Mesangial cell (primary cell): ENCODE data around the gene LARGE2. TPM values are rescaled to one million over a fixed set of nuclear protein-coding genes. Genes with fewer than 3 reads are reported as not detected.

Source experiments
- total RNA-seq: library from RNA; depleted of rRNA; stranded (reverse); fragments of >200 nt; gene quantifications from 2 replicates; pipeline ENCODE4 v1.2.3, GENCODE V29; 2015

Gene LARGE2
- total RNA-seq, result under 0.01 and 0.25 TPM in 2 replicates

DNA sequence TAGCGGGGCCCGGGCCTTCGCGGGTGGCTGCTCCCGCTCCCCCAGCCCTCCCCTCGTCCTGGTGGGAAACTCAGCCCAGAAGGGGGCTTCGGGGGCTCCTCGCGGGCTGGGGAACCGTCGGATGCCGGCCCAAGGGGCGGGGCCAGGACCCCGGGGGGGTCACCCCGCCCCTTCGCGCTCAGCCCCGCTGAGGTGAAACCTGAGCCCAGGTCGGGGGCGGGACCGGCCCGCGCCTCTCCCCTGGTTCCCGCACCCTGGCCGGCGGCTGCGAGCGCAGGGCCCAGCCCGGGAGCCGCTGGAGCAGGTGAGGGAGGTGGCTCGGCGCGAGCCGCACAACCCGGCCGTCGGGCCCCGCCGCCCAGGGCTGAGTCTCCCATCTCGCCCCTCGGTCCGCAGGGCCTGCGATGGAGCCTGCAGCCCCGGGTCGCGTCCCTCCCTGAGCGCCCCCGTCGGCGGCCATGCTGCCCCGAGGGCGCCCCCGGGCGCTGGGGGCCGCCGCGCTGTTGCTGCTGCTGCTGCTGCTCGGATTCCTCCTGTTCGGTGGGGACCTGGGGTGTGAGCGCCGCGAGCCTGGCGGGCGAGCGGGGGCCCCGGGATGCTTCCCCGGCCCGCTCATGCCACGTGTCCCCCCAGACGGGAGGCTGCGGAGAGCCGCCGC lies at the start of gene LARGE2:
LARGE2 (plus strand) TSS at position 232 of the 658 bp plus-strand sequence; CDS start at position 459, 227 bp downstream.

DNA sequence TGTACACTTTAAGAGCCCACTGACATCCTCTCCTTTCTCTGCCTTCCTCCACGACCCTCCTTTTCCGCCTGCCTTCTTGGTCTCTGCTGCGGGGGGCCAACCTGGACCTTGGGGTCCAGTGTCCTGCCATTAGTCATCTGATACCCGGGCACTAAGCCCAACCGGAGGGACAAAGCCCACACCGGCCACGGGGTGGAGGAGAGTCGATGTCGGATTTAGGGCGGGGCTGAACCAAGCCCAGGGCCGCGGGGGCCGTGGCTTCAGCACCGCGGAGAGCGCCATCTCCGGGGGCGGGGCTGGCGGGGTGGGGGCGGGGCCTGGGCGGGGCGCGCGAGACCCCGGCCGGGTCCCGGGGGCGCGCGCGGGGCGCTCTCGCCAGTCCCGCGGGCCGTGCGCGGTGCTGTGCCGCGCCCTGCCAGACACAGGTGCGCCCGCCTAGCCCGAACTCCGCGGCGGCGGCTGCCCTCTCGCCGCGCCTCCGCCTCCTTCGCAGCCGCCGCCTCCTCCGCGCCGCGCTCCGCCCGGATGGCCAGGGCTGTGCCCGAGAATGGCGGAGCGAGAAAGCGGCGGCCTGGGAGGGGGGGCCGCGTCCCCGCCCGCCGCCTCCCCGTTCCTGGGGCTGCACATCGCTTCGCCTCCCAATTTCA lies 37.1 kb upstream of the LARGE2 start, which contains the start of gene MAPK8IP1:
MAPK8IP1 (plus strand) TSS at position 378 of the 647 bp plus-strand sequence; CDS start at position 548, 170 bp downstream.

DNA sequence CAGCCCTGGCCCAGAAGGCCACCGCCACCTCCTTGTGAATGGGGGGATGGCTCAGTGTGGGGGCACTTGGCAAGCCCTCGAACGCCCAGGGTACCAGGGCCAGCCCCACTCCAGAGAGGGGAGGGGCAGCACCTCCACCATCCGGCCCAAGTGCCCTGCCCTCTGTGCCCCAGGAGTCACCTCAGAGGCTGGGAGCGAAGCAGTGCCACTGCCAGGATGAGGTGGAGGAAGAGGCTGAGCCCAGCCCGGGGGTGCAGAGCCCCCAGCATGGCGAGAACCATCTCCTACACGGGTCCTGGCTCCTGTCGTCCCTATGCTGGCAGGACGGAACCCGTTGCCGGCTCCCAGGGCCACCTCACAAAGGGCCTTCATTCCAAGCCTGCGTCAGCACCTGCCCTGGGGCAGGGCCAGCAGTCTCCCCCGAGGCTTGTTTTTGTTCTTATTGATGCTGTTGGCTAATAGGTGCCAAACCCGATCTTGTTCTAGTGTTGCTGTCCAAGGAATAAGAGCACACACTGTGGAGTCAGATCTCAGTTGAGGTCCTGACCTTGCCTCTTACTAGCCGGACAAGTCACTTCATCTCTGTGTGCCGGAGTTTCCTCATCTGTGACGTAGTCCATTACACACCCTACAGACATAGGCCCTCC lies 15.4 kb upstream of the LARGE2 start, which contains the start of gene FREY1:
FREY1 (minus strand) TSS at position 307 of the 647 bp plus-strand sequence; CDS start at position 281, 26 bp downstream.

DNA sequence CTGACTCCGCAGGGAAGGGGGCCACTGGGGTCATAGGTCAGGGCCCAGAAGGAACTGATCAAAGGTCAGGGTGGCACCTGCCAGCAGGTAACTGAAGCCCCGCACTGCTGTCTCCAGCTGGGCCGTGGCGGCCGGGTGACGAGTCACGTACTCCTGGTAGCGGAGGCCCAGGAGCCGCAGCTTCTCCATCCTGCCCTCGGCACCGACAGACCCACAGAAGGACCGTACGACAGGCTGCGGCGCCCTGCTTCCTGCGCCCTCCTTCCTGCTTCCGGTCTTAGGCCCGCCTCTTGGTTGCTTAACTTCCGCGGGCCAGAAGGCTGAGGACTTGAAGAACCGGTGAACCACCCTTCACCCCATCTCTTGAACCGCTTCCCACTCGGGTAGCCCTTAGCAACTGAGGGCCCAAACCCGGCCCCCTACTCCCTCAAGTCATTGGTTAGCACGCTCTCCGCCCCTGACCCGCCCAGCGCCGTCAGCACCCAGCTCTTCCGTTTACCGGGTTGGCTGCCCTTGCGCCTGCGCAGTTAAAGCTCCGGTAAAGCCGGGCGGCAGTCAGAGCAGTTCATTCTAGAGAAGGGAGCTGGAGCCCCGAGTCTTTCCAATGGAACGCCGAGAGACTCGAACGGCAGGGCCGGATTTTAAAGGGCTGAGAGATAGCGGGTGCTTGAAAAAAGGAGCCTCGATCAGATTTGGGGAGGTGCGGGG lies 4.7 kb upstream of the LARGE2 start, which contains the start of gene PEX16:
PEX16 (minus strand) TSS at position 255 of the 708 bp plus-strand sequence; CDS start at position 189, 66 bp downstream.

Other genes starting within 250 kb of the LARGE2 start
- 23.5 and 28.2 TPM in 2 replicates for gene SLC35C1, start 117.5 kb upstream of the LARGE2 start, total RNA-seq
- 5.7 and 14.2 TPM in 2 replicates for gene CRY2, start 75.2 kb upstream of the LARGE2 start, total RNA-seq
- 11.3 and 13.9 TPM in 2 replicates for gene MAPK8IP1, start 37.0 kb upstream of the LARGE2 start, total RNA-seq
- 2.7 TPM in 1 of 2 replicates, not detected in the other for gene FREY1, start 15.4 kb upstream of the LARGE2 start, total RNA-seq
- gene PEX16, start 4.8 kb upstream of the LARGE2 start, total RNA-seq, result 25.1 and 34.6 TPM in 2 replicates
- 4.7 and 8.6 TPM in 2 replicates for gene PHF21A, start 198.8 kb downstream of the LARGE2 start, total RNA-seq